DND-41 (cell line): ENCODE measurements around the gene ZBED6.

Experiments used
- CTCF ChIP-seq: IDR thresholded peaks from 2 replicates; pipeline ENCODE4 v1.5.1; 2012; ENCODE audit warnings: borderline replicate concordance, low read length, moderate library complexity, mild to moderate bottlenecking; ENCODE audit not compliant: poor library complexity, severe bottlenecking; ENCODE audit errors: extremely low read depth
- EZH2 ChIP-seq: IDR thresholded peaks from 3 replicates; pipeline ENCODE4 v1.6.1; 2012; ENCODE audit warnings: borderline replicate concordance, low read depth, mild to moderate bottlenecking, moderate library complexity, low read length, inconsistent platforms; ENCODE audit not compliant: severe bottlenecking

GRCh38 chr1:203828002-203828401 is 32.6 kb downstream of the ZBED6 start:
- TF ChIP-seq CTCF: no peak
- TF ChIP-seq EZH2: no peak
